HG03280 (cell line): Measurements from ENCODE around the gene FEN1.

Experiments used
- ATAC-seq: cut with Tn5 transposase; IDR thresholded peaks from one replicate; pipeline ENCODE4 v1.9.1; 2021; ENCODE audit warnings: mild to moderate bottlenecking, moderate library complexity; ENCODE audit not compliant: unreplicated experiment

The FEN1 gene

DNA sequence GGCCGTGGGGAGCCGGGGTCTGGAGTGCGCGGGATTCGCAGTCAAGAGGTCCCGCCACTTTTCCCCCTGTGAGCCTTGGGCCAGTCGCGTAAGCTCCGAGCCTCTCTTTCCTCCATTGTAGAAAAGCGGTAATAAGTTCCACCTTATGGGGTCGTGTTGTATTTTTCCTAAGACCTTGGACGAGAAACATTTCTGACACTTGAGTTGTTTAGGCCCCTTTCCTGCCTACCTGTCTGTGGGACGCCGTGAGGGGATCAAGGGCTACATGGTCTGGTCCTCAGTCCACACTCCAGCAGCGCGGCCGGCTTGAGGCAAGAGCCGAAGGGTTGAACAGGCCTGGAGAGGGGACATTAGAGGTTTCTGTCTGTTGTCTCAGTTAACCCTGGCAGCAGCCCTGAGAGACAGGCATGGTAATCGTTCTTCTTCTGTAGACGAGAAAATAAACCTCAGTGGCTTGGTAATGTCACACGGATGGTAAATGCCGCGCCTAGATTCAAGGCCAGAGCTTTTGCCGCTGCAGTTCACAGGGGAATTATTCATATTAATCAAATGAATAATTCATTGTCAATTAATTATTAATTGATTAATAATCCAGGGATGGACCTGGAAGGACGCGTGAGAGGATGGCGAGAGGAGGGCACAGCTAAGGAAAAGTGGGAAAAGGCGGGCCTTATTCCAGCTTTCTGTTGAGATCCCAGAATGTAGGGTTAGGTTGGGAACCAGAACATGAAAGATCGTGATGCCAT is 545 bp downstream of the FEN1 start:
- peak; percentile 28 for ATAC-seq

DNA sequence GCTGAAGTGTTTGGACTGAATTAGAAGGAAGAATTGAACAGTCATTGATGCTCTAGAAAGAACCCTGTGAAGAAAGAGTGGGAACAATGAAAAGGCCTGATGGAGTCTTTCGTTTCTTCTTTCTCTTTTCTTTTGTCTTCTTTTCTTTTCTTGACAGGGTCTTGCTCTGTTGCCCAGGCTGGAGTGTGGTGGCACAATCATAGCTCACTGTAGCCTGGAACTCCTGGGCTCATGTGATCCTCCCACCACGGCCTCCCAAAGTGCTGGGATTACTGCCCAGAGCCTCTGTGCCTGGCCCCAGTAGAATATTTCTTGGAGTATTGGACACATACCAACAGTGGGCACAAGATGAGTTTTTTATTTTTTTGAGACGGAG is 1.1 kb downstream of the FEN1 start:
- no peak for ATAC-seq

DNA sequence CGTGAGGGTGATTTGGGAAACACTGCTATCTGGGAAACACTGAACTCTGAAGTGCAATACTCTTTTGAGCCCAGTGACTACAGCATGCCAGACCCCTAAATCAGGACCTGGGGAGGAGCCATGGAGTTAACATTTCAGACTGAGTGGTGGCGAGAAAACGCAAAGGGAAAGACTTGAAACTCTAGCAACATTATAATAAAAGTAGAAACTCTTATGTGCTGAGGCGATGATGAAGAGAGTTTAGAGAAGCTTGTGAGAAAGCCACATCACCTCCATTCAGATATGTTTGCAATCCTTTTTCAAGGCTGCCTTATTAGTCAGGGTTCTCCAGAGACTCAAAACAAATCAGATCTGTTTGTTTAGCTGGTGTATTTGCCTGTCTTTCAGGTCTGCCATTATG is 1.9 kb downstream of the FEN1 start:
- ATAC-seq = no peak

DNA sequence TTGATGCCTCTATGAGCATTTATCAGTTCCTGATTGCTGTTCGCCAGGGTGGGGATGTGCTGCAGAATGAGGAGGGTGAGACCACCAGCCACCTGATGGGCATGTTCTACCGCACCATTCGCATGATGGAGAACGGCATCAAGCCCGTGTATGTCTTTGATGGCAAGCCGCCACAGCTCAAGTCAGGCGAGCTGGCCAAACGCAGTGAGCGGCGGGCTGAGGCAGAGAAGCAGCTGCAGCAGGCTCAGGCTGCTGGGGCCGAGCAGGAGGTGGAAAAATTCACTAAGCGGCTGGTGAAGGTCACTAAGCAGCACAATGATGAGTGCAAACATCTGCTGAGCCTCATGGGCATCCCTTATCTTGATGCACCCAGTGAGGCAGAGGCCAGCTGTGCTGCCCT is 2.7 kb downstream of the FEN1 start:
- no peak for ATAC-seq

DNA sequence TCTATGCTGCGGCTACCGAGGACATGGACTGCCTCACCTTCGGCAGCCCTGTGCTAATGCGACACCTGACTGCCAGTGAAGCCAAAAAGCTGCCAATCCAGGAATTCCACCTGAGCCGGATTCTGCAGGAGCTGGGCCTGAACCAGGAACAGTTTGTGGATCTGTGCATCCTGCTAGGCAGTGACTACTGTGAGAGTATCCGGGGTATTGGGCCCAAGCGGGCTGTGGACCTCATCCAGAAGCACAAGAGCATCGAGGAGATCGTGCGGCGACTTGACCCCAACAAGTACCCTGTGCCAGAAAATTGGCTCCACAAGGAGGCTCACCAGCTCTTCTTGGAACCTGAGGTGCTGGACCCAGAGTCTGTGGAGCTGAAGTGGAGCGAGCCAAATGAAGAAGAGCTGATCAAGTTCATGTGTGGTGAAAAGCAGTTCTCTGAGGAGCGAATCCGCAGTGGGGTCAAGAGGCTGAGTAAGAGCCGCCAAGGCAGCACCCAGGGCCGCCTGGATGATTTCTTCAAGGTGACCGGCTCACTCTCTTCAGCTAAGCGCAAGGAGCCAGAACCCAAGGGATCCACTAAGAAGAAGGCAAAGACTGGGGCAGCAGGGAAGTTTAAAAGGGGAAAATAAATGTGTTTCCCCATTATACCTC is 3.3 kb downstream of the FEN1 start:
- no peak for ATAC-seq

DNA sequence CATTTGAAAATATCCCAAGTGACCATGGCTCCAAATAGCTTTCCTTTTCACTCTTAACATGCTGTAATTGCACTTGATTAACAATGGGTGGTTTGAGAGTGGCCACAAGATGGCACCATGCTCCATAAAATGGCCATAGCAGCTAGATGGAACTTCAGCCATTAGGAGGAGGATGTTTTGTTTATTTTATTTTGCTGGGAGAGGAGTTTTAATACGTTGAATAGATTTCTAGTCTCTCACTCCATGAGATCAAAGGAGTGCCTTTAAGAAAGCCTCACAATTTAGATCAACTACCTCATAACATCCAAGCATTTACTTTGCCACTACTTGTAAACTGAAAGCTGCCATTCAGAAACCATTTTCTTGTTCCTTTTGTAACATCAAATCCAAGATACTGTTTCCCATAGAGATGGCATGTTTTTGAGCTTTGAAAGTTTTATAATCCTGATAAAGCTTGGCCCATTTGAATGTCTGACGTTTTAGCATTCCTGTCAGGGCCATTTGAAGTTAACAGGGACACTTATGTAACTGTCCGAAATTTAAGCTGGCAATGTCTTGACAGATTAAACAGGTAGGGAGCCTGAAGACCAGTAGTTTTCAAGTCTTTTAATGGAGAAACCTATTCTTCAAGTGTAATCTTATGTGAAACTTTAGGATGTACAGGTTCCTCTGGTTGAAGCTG is 4.7 kb downstream of the FEN1 start:
- ATAC-seq = no peak

DNA sequence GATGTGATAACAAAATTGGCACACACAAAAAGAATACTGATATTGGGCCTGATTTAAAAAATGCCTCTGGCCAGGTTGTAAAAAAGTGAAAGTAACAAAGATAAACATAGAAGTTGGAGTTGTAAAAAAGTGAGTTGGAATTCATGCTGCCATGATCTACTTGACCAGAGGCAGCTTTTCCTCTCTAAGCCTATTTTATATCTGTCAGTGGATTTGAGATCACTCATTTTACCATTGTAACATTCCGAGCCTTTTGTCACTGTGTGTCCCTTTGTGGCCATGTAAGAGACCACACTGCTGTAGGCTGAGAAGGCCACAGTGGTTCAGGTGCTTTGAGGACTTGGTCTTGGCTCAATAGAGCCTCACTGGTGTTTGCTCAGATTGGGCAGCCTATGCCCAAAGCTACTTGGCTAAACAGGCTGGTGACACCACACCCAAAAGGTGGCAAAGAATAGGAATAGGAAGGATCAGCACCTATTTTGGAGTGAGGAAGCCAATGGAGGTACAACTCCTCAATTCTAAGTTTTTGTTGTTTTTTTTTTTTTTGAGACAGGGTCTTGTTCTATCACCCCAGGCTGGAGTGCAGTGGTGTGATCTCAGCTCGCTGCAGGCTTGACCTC is 7.1 kb downstream of the FEN1 start:
- no peak for ATAC-seq

DNA sequence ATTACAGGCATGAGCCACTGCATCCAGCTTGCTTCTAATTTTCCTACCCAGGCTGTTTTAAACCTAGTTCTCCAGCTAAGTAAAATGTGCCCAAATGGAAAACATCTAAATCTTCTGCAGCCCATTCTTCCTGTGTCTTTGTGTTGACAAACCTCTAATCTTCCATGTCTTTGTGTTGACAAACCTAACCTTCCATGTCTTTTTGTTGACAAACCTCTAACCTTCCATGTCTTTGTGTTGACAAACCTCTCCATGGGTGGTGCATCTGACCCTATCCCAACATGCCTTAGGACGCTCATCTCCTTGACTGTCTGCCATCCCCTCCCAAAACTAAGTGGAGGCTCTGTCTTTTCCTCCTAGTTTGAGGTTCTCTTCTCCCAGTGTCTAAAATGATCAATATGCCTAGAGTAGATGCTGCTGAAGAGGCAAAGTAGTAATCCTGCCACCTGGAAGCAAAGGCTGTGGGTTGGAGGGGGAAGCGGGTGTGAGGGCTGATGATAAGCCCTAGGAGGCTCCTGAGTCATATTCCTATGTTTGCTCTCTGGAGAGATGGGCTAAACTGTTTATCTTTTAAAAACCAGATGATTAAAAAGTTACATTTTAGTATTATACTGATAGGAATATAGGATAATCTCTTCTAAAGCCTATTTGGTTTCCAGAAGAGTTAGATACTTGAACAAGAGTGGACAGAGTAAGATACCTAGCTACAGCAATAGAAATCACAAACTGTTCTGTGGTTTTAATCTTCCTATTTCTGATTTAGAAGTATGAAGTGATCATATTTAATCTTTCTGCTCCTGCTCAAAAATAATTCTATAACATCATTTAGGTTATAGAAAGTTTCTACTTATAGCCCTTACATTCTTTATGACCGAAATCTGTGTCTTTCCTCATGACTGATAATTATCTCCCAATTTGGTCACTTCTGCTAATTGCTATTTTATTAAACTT is 7.9 kb downstream of the FEN1 start:
- ATAC-seq = no peak

DNA sequence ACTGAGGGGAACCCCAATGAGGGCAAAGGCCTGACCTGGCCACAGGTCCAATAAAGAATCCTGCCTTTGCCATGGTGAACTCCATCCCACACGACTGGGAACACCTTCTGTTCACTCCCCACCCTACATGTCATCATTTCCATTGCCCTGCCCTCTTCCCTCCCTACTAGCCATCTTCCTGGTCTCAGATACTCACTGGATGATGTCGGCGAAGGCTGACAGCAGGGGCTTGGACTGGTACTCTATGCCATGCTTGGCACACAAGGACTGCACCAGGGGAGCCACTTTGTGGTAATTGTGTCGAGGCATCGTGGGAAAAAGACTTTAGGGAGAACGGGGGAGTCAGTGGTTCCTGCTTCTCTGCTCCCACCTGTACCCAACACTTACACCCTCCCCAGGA is 9.9 kb downstream of the FEN1 start:
- no peak for ATAC-seq

DNA sequence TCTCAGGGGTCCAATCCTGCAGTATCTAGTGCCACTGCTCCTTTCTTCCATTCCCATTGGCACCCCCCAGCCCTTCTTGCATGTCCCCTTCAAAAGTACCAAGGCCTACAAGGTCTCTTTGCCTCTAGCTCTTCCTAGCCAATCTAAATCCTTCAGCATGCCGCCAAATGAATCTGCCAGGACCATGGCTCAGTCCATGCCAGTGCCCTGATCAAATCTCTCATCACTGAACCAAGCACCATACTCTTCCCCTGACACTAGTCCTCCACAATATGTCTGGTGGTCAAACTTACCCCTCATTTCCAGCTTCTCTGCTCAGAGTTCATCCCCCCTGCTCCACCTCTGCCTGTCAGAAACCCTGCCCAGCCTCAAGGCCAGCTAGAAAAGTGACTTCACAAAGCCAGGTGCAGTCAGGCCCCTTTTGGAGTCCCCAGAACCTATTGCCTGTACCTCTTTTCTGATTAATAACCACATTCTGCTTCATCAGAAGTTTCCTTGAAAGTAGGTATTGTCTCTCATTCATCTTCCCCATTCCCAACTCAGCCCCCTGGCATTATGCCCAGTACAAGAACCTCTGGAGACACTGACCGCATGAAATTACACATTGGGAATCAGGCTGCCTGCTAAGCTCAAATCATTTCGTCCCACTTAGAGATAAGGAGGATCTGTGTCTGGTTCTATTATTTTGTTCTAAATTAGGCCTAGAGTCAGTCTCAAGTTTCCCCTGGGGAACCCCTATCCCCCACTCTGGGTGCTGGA is 11.4 kb downstream of the FEN1 start:
- no peak for ATAC-seq

DNA sequence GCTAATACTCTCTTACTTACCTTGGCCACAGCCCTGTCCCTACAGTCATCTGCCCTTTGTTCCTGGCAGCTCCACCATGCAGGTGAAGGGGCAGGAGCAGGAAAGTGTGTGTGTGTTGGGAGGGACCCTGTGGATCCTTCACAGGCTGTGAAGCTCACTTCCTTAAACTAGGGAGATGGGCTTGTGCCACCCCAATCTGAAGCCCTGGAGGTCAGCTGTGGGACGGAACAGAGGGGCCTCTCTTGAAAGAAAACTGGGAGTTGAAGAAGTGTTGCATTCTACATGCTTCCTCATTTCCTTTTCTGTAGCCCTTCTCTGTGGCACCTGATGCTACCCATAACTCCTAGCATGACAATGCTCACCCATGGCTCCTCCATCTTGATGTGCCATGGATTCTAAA is 12.4 kb downstream of the FEN1 start:
- no peak for ATAC-seq

DNA sequence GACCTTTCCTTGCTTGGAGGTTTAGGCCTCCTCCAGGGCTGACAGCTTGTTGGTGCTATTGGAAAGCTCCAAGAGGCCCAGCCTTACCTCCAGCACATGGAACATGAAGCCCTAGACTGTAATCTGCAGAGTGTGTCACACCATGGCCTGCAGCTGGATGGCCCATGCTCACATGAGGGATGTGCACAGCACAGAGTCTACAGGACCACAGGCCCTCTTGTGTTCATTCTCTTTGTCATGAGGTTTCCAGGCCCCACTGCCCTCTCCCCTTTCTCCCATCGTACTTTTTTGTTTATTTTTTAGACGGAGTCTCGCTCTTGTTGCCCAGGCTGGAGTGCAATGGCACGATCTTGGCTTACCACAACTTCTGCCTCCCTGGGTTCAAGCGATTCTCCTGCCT is 14.1 kb downstream of the FEN1 start:
- no peak for ATAC-seq

DNA sequence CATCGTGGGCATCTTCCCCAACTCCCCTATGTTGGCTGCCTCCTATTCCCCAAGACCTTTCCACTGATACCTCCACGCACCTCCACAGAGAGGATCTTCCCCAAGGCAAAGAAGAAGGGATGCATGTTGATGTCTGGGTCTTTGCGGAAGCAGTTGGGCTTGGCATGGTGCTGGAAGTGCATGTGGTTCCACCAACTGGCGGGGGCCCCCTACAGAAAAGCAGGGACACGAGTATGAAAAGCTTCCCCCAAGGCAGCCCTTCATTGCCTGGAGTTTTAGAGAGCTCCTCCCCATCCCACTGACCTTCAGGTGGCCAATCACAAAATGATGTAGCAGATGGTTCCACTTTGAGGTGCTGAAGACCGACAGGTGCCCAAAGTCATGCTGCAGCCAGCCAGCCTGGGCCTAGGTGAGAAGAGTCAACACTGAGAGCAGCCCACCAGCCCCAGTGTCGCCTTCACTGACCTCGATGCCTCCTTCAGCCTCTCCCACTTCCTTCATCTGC is 18.0 kb downstream of the FEN1 start:
- ATAC-seq = no peak

DNA sequence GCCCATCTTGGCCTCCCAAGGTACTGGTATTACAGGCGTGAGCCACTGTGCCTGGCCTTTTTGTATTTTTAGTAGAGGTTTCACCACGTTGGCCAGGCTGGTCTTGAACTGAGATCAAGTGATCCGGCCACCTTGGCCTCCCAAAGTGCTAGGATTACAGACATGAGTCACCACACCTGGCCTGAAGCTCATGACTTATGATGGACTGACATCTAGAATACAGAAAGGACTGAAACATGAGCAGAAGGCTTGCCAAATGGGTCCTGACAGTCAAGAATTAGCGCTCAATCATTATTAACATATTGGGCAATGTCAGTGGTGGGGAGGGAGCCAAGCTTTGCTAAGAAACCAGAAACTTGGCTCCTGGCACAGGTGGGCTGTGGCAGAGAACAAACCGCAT is 19.1 kb downstream of the FEN1 start:
- no peak for ATAC-seq

DNA sequence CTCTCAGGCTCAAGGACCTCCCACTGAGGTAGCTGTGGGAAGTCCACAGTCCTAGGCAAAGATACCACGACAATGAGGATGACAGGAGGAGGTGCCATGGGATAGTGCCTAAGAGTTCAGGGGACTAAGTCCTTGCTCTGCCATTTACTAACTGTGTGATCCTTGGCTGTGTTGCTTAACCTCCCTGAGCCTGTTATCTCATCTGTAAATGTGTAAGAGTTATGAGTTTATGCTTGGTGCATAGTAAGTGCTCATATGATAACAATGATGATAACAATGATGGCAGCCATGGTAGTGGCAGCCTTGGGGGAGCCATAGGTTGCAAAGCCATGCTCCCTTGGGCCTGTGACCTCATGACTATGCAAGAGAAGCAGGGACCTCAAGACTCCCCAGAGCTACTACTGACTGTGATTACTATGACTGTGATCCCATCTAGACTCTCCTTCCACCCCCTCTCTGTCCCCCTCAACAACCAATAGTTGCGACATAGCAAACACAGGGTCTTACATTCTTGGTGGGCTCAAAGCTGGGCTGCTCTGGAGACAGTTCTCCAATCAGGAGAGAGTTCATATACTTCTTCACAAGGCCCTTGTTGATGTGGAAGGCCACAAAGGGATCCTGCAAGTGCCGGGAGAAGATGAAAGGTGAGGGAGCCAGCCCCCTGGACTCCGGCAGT is 20.2 kb downstream of the FEN1 start:
- no peak for ATAC-seq

DNA sequence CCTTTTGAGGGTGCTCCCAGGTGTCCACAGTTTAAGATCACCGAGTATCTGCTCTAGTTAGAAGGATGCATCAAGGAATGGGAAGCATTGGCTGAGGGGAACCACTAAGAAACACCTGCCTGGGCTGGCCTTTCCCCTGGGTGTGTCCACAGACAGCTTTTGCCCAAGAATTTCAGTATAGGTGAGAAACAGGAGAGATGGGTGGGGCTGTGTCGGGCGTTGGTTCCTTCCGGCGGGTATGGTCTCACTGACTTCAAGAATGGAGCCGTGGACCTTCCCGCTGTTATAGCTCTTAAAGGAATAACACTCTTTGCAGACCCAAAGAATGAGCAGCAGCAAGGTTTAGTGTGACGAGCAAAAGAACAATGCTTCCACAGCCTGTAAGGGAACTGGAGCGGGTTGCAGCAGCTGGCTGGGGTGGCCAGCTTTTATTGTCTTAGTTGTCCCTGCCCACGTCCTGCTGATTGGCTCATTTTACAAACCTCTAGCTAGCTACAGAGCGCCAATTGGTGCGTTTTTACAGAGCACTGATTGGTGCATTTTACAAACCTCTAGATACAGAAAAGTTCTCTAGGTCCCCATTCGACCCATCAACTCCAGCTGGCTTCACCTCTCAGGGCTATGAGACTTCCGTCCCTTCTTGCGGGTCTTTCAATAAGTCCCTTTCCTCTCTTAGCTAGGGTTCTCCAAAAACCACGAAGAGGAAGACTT is 21.7 kb downstream of the FEN1 start:
- ATAC-seq = no peak

DNA sequence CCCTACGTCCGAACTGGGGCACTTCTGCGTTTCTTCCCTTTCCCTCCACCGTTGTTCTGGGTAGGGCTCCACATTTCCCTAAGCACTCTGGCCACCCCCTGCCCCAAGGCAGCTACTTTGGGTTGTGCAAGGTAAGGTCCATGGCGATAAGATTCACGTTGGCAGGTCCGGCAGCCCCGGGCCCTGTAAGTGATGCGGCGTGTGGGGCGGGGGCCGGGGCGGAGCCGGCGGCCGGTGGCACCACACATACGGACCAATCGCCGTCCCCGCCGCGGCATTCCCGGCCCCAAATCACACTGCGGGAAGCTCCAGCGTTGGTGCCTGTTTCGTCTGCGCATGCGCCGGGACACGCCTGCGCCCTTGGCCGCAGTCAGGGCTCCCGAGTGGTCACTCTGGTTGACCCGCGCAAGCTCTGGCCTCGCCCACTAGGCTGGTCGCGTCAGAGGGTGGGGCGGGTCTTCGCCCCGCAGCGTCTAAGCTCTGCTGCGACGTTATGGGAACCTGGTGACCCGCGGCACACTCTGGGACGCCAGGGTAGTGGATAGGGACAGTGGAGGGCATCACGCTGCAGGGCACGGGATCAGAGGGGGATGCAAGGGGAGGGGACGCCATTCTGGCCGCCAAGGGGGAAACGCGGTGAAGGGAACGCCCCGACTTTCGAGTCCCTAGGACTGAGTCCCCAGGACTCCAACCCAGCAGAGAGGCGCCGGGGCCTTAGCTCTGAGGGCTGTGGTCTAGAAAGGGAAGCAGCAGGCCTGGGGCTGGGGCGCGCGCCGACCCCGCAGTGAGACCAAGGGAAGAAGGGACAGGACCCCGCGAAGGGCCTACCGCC is 22.5 kb downstream of the FEN1 start:
- peak; percentile 50 for ATAC-seq
